Measurements from ENCODE around the gene SLC4A5. TPM values are rescaled to one million over a fixed set of nuclear protein-coding genes. Genes with fewer than 3 reads are reported as not detected.

SLC4A5 gene
- total RNA-seq, 1 donor from 2014 or later, result 3.0 TPM

DNA sequence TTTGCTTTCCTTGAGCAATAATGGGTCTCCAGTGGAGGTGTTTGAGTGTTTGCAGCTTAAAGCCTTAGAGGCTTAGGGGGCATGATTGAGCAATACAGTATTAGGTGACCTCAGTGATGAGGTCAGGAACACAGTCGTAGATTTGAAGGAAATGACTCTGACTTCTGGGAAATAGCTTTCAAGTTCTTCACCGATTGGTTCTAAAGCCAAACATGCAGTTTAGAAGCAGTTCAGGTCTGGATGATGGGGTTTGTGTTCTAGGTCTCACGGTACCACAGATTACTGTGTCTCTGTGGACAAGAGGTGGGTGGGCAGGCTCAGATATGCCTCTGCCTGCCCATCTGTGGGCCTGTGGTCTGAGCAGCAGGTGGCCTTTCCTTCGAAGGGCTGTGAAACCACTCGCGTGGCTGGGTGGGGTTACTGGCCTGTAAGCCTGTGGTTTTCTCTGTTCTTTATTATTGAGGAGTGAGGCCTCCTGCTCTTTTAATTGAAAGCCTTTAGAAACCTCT lies 137.0 kb downstream of the SLC4A5 start:
- TF ChIP-seq, protein P1, sequence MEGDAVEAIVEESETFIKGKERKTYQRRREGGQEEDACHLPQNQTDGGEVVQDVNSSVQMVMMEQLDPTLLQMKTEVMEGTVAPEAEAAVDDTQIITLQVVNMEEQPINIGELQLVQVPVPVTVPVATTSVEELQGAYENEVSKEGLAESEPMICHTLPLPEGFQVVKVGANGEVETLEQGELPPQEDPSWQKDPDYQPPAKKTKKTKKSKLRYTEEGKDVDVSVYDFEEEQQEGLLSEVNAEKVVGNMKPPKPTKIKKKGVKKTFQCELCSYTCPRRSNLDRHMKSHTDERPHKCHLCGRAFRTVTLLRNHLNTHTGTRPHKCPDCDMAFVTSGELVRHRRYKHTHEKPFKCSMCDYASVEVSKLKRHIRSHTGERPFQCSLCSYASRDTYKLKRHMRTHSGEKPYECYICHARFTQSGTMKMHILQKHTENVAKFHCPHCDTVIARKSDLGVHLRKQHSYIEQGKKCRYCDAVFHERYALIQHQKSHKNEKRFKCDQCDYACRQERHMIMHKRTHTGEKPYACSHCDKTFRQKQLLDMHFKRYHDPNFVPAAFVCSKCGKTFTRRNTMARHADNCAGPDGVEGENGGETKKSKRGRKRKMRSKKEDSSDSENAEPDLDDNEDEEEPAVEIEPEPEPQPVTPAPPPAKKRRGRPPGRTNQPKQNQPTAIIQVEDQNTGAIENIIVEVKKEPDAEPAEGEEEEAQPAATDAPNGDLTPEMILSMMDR (conservative IDR thresholded peaks at IDR 0.05), result no peak
- peaks cover 12% of the 10 kb centered on the region for H3K4me1 Mint-ChIP-seq
- no peaks in the 10 kb centered on the region for H3K27me3 Mint-ChIP-seq (ENCODE audit: low read depth)
- no peak overlapping the region for H3K4me3 Mint-ChIP-seq
- H3K27ac Mint-ChIP-seq (ENCODE audit: unreplicated experiment), result peak overlapping the region; percentile 70
- no peak for DNase-seq (ENCODE audit: low read depth, low spot score)
- H3K9me3 Mint-ChIP-seq, result no peaks in the 10 kb centered on the region
- peaks cover 7% of the 10 kb centered on the region for H3K36me3 Mint-ChIP-seq (ENCODE audit: low read depth)

DNA sequence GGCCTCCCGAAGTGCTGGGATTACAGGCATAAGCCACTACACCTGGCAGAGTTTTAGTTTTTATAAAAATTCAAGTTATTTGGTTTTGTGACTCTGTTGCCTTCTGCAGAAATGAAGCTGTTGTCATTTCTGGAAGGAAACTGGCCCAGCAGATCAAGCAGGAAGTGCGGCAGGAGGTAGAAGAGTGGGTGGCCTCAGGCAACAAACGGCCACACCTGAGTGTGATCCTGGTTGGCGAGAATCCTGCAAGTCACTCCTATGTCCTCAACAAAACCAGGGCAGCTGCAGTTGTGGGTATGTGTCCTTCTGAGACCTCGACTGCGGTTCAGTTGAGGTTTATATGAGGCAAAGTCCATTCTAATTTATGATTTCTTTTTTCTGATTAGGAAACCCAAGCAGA lies 137.6 kb downstream of the SLC4A5 start:
- H3K36me3 Mint-ChIP-seq (ENCODE audit: low read depth), result peaks cover 7% of the 10 kb centered on the region
- no peaks in the 10 kb centered on the region for H3K27me3 Mint-ChIP-seq (ENCODE audit: low read depth)
- TF ChIP-seq, protein P1 (conservative IDR thresholded peaks at IDR 0.05), result no peak
- no peak overlapping the region for H3K4me3 Mint-ChIP-seq
- H3K4me1 Mint-ChIP-seq, result peaks cover 17% of the 10 kb centered on the region
- no peak for DNase-seq (ENCODE audit: low read depth, low spot score)
- no peaks in the 10 kb centered on the region for H3K9me3 Mint-ChIP-seq
- H3K27ac Mint-ChIP-seq (ENCODE audit: unreplicated experiment), result no peak overlapping the region

DNA sequence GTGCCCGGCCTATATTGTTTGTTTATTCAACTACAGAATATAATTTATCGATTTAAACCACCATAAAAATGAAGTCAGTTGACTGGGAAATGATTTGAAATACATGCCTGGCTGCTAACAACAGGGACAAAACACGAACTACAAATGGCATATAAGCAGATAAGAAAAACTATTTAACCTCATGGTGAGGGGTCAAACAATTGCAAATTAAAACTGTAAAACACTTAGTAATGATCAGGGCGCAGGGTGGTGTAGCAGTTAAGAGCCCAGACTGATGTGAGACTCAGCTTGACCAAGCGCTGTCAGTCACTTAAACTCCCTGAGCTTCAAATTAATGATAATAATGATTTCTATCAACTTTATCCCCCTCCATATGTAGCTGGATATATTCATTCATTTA lies 138.1 kb downstream of the SLC4A5 start:
- no peak for DNase-seq (ENCODE audit: low read depth, low spot score)
- TF ChIP-seq, protein P1 (conservative IDR thresholded peaks at IDR 0.05), result no peak
- Mint-ChIP-seq H3K4me1 (peaks cover 22% of the 10 kb centered on the region), H3K27ac (ENCODE audit: unreplicated experiment) (no peak overlapping the region), H3K4me3 (no peak overlapping the region), H3K27me3 (ENCODE audit: low read depth) (no peaks in the 10 kb centered on the region), H3K36me3 (ENCODE audit: low read depth) (peaks cover 7% of the 10 kb centered on the region), H3K9me3 (no peaks in the 10 kb centered on the region)

DNA sequence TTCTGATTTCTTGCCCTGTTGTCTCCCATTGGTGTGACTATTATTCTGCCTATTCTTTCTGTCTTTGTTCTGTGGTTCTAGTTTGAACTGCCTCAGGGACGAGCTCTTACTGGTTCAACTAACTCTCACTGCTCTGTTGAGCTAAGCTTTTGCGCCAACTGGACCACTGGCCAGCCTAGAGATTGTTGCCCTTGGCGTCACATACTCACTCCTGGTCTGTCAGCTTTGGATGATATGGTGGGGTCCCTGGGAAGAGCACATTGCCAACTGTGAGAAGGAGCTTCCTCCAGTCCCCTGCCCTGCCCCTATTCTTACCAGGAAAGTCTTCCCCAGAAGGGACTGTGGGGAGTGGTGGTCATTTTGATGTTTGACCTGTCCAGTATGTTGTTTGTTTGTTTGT lies 138.8 kb downstream of the SLC4A5 start:
- Mint-ChIP-seq H3K4me3 (no peak overlapping the region), H3K4me1 (peaks cover 28% of the 10 kb centered on the region), H3K9me3 (no peaks in the 10 kb centered on the region), H3K27me3 (ENCODE audit: low read depth) (no peaks in the 10 kb centered on the region), H3K36me3 (ENCODE audit: low read depth) (peaks cover 4% of the 10 kb centered on the region), H3K27ac (ENCODE audit: unreplicated experiment) (peak overlapping the region; percentile 52)
- DNase-seq (ENCODE audit: low read depth, low spot score), result no peak
- TF ChIP-seq, protein P1 (conservative IDR thresholded peaks at IDR 0.05), result no peak

DNA sequence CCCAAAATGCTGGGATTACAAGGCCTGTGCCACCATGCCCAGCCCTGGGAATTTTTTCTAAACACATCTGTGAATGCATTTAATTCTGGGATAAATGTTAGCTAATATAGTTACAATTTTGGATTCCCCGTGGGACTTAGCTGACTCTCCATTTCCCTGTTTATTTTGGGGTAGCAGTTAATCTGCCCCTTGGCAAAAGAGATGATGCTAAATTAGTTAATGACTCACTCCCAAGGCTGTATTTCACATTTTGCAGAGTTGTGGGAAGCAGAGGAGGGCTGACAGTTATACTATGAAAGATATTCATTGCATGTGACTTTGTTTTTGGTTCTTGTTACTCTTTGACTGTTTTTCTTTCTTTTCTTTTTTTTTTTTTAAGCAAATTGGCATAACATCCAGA lies 141.6 kb downstream of the SLC4A5 start:
- no peak overlapping the region for H3K27ac Mint-ChIP-seq (ENCODE audit: unreplicated experiment)
- no peaks in the 10 kb centered on the region for H3K27me3 Mint-ChIP-seq (ENCODE audit: low read depth)
- peaks cover 42% of the 10 kb centered on the region for H3K4me1 Mint-ChIP-seq
- TF ChIP-seq, protein P1 (conservative IDR thresholded peaks at IDR 0.05), result no peak
- H3K36me3 Mint-ChIP-seq (ENCODE audit: low read depth), result no peaks in the 10 kb centered on the region
- DNase-seq (ENCODE audit: low read depth, low spot score), result no peak
- peak overlapping the region; percentile 95 for H3K4me3 Mint-ChIP-seq
- H3K9me3 Mint-ChIP-seq, result peaks cover 2% of the 10 kb centered on the region
